ENCODE results near the gene CDK13.

CDK13 gene

GRCh38 chr7:39948956-39949928 is 814 bp upstream of the CDK13 start:
- peak; percentile 92 for DNase-seq (ENCODE audit: low spot score)

- DNase-seq (ENCODE audit: low spot score) = peak; percentile 39
Measured at GRCh38 chr7:39950473-39951225, 593 bp downstream of the CDK13 start.

- peak; percentile 71 for DNase-seq (ENCODE audit: low spot score)
Measured at GRCh38 chr7:39951226-39952194, 1.5 kb downstream of the CDK13 start.

GRCh38 chr7:39952374-39952773 is 2.3 kb downstream of the CDK13 start:
- no peak for DNase-seq (ENCODE audit: low spot score)

- no peak for DNase-seq (ENCODE audit: low spot score)
Measured at GRCh38 chr7:39952803-39953202, 2.7 kb downstream of the CDK13 start.

- DNase-seq (ENCODE audit: low spot score) = no peak
Measured at GRCh38 chr7:39954694-39955093, 4.6 kb downstream of the CDK13 start.

- no peak for DNase-seq (ENCODE audit: low spot score)
Measured at GRCh38 chr7:39958038-39958437, 8.0 kb downstream of the CDK13 start.

- DNase-seq (ENCODE audit: low spot score) = no peak
Measured at GRCh38 chr7:39967406-39968161, 17.5 kb downstream of the CDK13 start.

- DNase-seq (ENCODE audit: low spot score) = no peak
Measured at GRCh38 chr7:39969431-39969830, 19.4 kb downstream of the CDK13 start.

- DNase-seq (ENCODE audit: low spot score) = no peak
Measured at GRCh38 chr7:39971924-39972323, 21.9 kb downstream of the CDK13 start.

- DNase-seq (ENCODE audit: low spot score) = no peak
Measured at GRCh38 chr7:39973801-39974200, 23.7 kb downstream of the CDK13 start.

GRCh38 chr7:39978230-39978934 is 28.3 kb downstream of the CDK13 start:
- no peak for DNase-seq (ENCODE audit: low spot score)

- DNase-seq (ENCODE audit: low spot score) = no peak
Measured at GRCh38 chr7:39979406-39980073, 29.5 kb downstream of the CDK13 start.

- no peak for DNase-seq (ENCODE audit: low spot score)
Measured at GRCh38 chr7:39985398-39985918, 35.4 kb downstream of the CDK13 start.

GRCh38 chr7:39987641-39988347 is 37.7 kb downstream of the CDK13 start:
- no peak for DNase-seq (ENCODE audit: low spot score)

- DNase-seq (ENCODE audit: low spot score) = no peak
Measured at GRCh38 chr7:40000734-40001315, 50.8 kb downstream of the CDK13 start.

- DNase-seq (ENCODE audit: low spot score) = no peak
Measured at GRCh38 chr7:40001649-40002048, 51.6 kb downstream of the CDK13 start.

- no peak for DNase-seq (ENCODE audit: low spot score)
Measured at GRCh38 chr7:40003597-40003996, 53.5 kb downstream of the CDK13 start.
